K562 (cell line): ENCODE measurements around the gene CCT7. TPM values are rescaled to one million over a fixed set of nuclear protein-coding genes. Genes with fewer than 3 reads are reported as not detected.

Experiments used
- CBX8 ChIP-seq: fragments of 200-600 bp; sonication (generic); IDR thresholded peaks from 2 replicates; pipeline ENCODE4 v1.6.1; 2012; ENCODE audit warnings: borderline replicate concordance, mixed run types, low read depth, mild to moderate bottlenecking, moderate library complexity, mixed read lengths, low read length, control low read depth, inconsistent platforms; ENCODE audit not compliant: poor library complexity, severe bottlenecking; ENCODE audit errors: extremely low read depth
- CLOCK ChIP-seq: fragments of 250-450 bp; sonication (Bioruptor Pico); IDR thresholded peaks from 2 replicates; pipeline ENCODE4 v1.4.0; 2020; ENCODE audit warnings: mild to moderate bottlenecking, moderate library complexity, borderline replicate concordance
- HDGF ChIP-seq: fragments of 450-650 bp; IDR thresholded peaks from 2 replicates; pipeline ENCODE4 v1.6.1; 2016
- ILK ChIP-seq: fragments of 450-650 bp; IDR thresholded peaks from 2 replicates; pipeline ENCODE4 v1.6.1; 2016; ENCODE audit warnings: missing genetic modification characterization, low read depth, mild to moderate bottlenecking, missing compliant biosample characterization, moderate library complexity, borderline replicate concordance
- KDM4B ChIP-seq, 2 experiments: fragments of 450-650 bp in 1 of 2; sonication (generic) in 1 of 2; IDR thresholded peaks; 2 replicates each; pipeline ENCODE4 v1.6.1; 2016 to 2017; ENCODE audit warnings: borderline replicate concordance in 2 of 2, antibody characterized with exemption in 1 of 2, low read depth in 1 of 2, mild to moderate bottlenecking in 1 of 2
- LEF1 ChIP-seq: fragments of 450-650 bp; IDR thresholded peaks from 2 replicates; pipeline ENCODE4 v1.6.1; 2016; ENCODE audit warnings: mild to moderate bottlenecking
- POLR2H ChIP-seq: IDR thresholded peaks from 2 replicates; pipeline ENCODE4 v1.6.1; 2016; ENCODE audit warnings: missing genetic modification characterization, low read depth, mild to moderate bottlenecking, control low read depth, missing compliant biosample characterization, moderate library complexity
- RBBP5 ChIP-seq: fragments of 200-600 bp; sonication (generic); IDR thresholded peaks from 2 replicates; pipeline ENCODE4 v1.6.1; 2012; ENCODE audit warnings: borderline replicate concordance, mild to moderate bottlenecking, low read length, control low read depth, inconsistent platforms; ENCODE audit not compliant: insufficient read depth, poor library complexity, severe bottlenecking
- SIX5 ChIP-seq, 2 experiments: IDR thresholded peaks; 2 replicates each; pipeline ENCODE4 v1.6.1; 2011; ENCODE audit warnings: low read length in 2 of 2, borderline replicate concordance in 1 of 2, low read depth in 1 of 2, mild to moderate bottlenecking in 1 of 2, moderate library complexity in 1 of 2; ENCODE audit not compliant: insufficient read depth in 1 of 2
- YBX1 ChIP-seq: fragments of 450-650 bp; IDR thresholded peaks from 2 replicates; pipeline ENCODE4 v1.7.1; 2016; ENCODE audit warnings: mild to moderate bottlenecking
- ZBTB43 ChIP-seq: sonication (generic); formaldehyde crosslinking; IDR thresholded peaks from 2 replicates; pipeline ENCODE4 v1.8.0; 2023; ENCODE audit warnings: mild to moderate bottlenecking, missing genetic modification reagents
- ZFP30 ChIP-seq: fragments of 250-450 bp; sonication (Bioruptor Pico); IDR thresholded peaks from 2 replicates; pipeline ENCODE4 v1.8.0; 2022; ENCODE audit warnings: moderate library complexity, mild to moderate bottlenecking, inconsistent platforms, borderline replicate concordance
- ZNF408 ChIP-seq: fragments of 250-450 bp; sonication (Bioruptor Pico); IDR thresholded peaks from 2 replicates; pipeline ENCODE4 v1.4.0; 2020; ENCODE audit warnings: low read depth, mild to moderate bottlenecking, moderate library complexity
- polyA plus RNA-seq, 8 experiments: library from polyadenylated mRNA; depleted of rRNA in 4 of 8; stranded (reverse) in 5 of 8; unstranded in 3 of 8; fragments of >200 nt; fragmentation: Nextera tagmentation in 2 of 8; fragmentation: Illumina TruSeq in 1 of 8; extraction: Ambion mirVana in 2 of 8; extraction: Trizol in 1 of 8; gene quantifications; 2 replicates each; pipeline versions ENCODE4 v1.2.1 to v1.2.3, GENCODE V29; 2011 to 2014; ENCODE audit warnings: inconsistent platforms in 1 of 8, missing spikeins in 1 of 8
- total RNA-seq, 7 experiments: library from RNA; depleted of rRNA in 6 of 7; stranded (reverse); fragments of >200 nt in 6 of 7; fragmentation: Illumina TruSeq in 2 of 7; extraction: Trizol in 2 of 7; gene quantifications; 2 replicates each; pipeline versions ENCODE4 v1.2.1 to v1.2.3, GENCODE V29; 2011 to 2021; ENCODE audit warnings: low replicate concordance in 1 of 7
- TF ChIP-seq, protein P1 (sequence below): fragments of 450-650 bp; formaldehyde crosslinking; IDR thresholded peaks from 2 replicates; pipeline ENCODE4 v1.4.0; 2020; ENCODE audit warnings: mild to moderate bottlenecking, moderate library complexity
- TF ChIP-seq, protein P2 (sequence below), 2 experiments: fragments of 450-650 bp; IDR thresholded peaks; 2 replicates each; pipeline ENCODE4 v1.6.1; 2018; ENCODE audit warnings: mild to moderate bottlenecking in 2 of 2, low read depth in 1 of 2; ENCODE audit not compliant: partially characterized antibody in 2 of 2

The CCT7 gene
- total and polyA plus RNA-seq, 9 of the 15 experiments (the other 6 are each of a cell fraction or from before 2014, with no cell fraction given) = 326 to 856 (median 638) TPM

- TF ChIP-seq ZBTB43 (CRISPR knock-in tag) (peak; percentile 25; the same call in 1 of the 2 replicates), LEF1 (no peak), KDM4B (IDR thresholded peaks at IDR 0.05; ENCODE audit: borderline replicate concordance in 2 of 2, low read depth in 1 of 2) (peak in 1 of 2 experiments; percentile 79; a peak in 2 of 4 replicates), SIX5 (IDR thresholded peaks at IDR 0.05; ENCODE audit: borderline replicate concordance in 1 of 2, insufficient read depth in 1 of 2, low read depth in 1 of 2, low read length in 2 of 2) (peak in 1 of 2 experiments; percentile 32; a peak in 2 of 4 replicates), RBBP5 (peak; percentile 99), HDGF (no peak), CBX8 (no peak), ZNF408 (CRISPR knock-in tag) (no peak), ILK (no peak), ZFP30 (no peak), CLOCK (CRISPR knock-in tag) (no peak), POLR2H (tag) (peak; percentile 93), YBX1 (no peak)
- TF ChIP-seq, protein P1, sequence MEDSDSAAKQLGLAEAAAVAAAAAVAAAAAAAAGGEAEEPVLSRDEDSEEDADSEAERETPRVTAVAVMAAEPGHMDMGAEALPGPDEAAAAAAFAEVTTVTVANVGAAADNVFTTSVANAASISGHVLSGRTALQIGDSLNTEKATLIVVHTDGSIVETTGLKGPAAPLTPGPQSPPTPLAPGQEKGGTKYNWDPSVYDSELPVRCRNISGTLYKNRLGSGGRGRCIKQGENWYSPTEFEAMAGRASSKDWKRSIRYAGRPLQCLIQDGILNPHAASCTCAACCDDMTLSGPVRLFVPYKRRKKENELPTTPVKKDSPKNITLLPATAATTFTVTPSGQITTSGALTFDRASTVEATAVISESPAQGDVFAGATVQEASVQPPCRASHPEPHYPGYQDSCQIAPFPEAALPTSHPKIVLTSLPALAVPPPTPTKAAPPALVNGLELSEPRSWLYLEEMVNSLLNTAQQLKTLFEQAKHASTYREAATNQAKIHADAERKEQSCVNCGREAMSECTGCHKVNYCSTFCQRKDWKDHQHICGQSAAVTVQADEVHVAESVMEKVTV (CRISPR knock-in tag) = no peak
- TF ChIP-seq, protein P2, sequence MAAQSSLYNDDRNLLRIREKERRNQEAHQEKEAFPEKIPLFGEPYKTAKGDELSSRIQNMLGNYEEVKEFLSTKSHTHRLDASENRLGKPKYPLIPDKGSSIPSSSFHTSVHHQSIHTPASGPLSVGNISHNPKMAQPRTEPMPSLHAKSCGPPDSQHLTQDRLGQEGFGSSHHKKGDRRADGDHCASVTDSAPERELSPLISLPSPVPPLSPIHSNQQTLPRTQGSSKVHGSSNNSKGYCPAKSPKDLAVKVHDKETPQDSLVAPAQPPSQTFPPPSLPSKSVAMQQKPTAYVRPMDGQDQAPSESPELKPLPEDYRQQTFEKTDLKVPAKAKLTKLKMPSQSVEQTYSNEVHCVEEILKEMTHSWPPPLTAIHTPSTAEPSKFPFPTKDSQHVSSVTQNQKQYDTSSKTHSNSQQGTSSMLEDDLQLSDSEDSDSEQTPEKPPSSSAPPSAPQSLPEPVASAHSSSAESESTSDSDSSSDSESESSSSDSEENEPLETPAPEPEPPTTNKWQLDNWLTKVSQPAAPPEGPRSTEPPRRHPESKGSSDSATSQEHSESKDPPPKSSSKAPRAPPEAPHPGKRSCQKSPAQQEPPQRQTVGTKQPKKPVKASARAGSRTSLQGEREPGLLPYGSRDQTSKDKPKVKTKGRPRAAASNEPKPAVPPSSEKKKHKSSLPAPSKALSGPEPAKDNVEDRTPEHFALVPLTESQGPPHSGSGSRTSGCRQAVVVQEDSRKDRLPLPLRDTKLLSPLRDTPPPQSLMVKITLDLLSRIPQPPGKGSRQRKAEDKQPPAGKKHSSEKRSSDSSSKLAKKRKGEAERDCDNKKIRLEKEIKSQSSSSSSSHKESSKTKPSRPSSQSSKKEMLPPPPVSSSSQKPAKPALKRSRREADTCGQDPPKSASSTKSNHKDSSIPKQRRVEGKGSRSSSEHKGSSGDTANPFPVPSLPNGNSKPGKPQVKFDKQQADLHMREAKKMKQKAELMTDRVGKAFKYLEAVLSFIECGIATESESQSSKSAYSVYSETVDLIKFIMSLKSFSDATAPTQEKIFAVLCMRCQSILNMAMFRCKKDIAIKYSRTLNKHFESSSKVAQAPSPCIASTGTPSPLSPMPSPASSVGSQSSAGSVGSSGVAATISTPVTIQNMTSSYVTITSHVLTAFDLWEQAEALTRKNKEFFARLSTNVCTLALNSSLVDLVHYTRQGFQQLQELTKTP (IDR thresholded peaks at IDR 0.05; ENCODE audit: low read depth in 1 of 2, partially characterized antibody in 2 of 2) = peak; percentile 30 to 91
These were observed at the start of gene CCT7 (continued) for GRCh38 chr2:73233932-73234832.
